HG03558 (cell line): ENCODE measurements around the gene FOLR2.
"Not testable (repeated sequence)": the region's sequence is repeated elsewhere in the genome, so short reads cannot be mapped to it uniquely, and the experiment has no call there.

Experiments used
- ATAC-seq: cut with Tn5 transposase; IDR thresholded peaks from one replicate; pipeline ENCODE4 v1.9.1; 2021; ENCODE audit warnings: moderate number of reproducible peaks; ENCODE audit not compliant: unreplicated experiment; ENCODE audit errors: extremely low read depth

Gene FOLR2

DNA sequence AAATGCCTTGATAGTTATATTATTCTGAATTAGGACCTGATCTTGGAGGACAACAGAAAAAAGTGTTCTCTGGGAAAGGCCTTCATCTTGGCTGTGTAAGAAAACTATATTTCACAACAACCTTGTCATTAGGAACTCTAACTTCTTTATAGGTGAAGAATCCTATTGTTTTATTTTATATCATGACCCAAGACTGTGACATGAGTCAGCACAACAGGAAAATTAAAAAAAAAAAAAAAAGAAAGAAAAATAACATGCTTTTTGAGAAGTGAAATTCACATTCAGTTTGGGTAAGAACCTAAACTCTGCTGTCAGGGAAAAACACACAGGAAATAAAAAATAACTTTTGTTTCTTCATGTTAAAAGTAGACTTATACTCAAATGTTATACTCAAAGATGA lies 11.7 kb upstream of the FOLR2 start:
- no peak for ATAC-seq

DNA sequence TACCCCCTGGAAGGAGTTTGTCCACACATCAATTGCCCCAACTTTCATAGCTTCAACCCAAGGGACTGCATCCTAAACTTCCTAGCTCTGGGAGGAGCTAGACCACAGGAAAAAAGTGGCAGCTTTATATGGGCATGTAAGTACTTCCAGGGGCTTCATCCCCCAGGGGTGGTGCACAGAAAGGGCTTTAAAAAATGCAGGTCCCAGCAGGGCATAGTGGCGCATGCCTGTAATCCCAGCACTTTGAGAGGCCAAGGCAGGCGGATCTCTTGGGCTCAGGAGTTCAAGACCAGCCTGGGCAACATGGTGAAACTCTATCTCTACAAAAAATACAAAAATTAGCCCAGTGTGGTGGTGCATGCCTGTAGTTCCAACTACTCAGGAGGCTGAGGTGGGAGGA lies 9.8 kb upstream of the FOLR2 start:
- ATAC-seq, result not testable (repeated sequence)

GRCh38 chr11:72208281-72208680 lies 8.3 kb upstream of the FOLR2 start:
- ATAC-seq, result no peak

GRCh38 chr11:72209101-72209500 lies 7.5 kb upstream of the FOLR2 start:
- no peak for ATAC-seq

- no peak for ATAC-seq
These were observed 1.2 kb downstream of the FOLR2 start for GRCh38 chr11:72217841-72218240.

DNA sequence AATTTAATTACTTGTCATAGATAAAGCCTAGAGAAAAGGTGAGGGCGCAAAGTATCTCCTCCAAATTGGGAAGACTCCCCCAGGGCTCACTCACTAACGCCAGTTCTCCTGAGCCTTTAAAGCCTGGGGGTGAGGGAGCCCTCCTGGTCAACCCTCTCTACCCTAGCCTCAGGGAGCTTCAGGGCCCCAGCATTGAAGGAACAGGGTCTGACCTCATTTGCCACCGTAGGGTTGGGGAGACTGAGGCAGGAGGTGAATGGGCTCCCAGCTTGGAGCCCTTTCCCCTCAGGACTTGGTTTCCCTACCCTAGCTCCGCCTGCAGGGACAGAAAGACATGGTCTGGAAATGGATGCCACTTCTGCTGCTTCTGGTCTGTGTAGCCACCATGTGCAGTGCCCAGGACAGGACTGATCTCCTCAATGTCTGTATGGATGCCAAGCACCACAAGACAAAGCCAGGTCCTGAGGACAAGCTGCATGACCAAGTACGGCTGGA lies 1.7 kb downstream of the FOLR2 start:
- no peak for ATAC-seq

DNA sequence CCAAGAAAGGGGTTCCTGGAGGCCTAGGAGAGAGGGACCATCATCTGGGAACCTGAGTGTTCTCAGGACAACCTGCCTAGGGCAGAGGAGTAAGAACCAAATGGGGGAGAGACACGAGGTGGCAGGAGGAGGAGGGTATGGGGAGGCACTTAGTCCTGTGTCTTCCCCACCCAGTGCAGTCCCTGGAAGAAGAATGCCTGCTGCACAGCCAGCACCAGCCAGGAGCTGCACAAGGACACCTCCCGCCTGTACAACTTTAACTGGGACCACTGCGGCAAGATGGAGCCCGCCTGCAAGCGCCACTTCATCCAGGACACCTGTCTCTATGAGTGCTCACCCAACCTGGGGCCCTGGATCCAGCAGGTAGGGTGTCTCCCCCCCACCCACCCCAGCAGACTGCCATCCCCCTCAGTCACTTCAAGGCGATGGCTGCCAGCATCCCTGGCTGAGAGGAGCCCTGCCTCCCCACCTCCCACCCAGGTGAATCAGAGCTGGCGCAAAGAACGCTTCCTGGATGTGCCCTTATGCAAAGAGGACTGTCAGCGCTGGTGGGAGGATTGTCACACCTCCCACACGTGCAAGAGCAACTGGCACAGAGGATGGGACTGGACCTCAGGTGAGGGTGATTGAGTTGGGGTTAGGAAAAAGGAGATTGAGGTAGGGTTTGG lies 4.2 kb downstream of the FOLR2 start:
- ATAC-seq, result no peak

- no peak for ATAC-seq
These were observed 4.9 kb downstream of the FOLR2 start for GRCh38 chr11:72221386-72222075.

GRCh38 chr11:72222106-72222891 lies 5.7 kb downstream of the FOLR2 start:
- no peak for ATAC-seq

GRCh38 chr11:72222907-72223614 lies 6.5 kb downstream of the FOLR2 start:
- peak; percentile 38 for ATAC-seq

DNA sequence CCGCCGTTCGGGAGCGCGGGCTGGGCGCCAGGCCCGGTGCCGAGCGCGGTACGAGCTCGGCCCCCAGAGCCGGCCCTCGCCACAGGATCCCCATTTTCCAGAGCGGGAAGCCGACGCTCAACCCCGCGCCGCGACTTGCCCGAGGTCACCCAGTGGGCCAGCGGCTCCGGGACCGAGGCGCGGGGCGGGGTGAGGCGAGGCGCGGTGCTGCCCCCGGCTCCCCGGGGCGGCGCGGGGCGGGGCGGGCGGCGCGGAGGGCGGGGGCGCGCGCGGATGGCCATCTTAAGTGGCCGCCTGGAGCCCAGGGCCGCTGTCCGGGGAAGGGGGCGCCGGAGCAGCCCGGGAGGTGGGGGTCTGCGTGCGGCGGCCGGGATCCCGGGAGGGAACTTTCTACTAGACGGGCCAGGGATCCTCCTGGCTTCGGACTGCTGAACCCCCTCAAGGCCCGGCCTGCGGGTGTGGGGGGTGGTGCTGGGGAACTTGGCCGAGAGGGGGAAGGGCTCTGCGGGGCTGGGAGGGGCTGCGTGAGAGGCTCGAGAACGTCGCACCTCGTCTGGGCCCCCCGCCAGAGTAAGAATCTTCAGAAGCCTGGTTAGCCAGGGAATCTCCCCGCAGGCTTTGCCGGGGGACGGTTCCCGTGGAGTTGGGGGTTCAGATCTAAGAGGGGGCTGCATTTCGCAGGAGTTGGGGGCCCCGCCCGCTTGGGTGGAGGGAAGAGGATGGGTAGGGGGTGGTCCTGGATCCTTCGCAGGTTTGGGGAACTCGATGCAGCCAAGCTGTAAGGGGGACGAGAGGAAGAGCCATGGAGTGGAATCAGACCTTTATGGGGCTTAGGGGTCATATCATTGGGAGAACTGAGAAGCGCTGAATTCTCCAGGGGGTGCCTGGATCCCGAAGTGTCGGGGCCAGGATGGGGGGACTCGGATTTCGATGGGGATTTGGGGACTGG lies 7.3 kb downstream of the FOLR2 start:
- ATAC-seq, result peak; percentile 23

- no peak for ATAC-seq
These were observed 8.2 kb downstream of the FOLR2 start, which contains the start of gene INPPL1 for GRCh38 chr11:72224564-72225410. Gene INPPL1, plus strand, starts transcription at chr11:72224767. Its CDS starts 218 bp downstream, at chr11:72224985.

GRCh38 chr11:72225411-72225951 lies 8.9 kb downstream of the FOLR2 start:
- ATAC-seq, result no peak

DNA sequence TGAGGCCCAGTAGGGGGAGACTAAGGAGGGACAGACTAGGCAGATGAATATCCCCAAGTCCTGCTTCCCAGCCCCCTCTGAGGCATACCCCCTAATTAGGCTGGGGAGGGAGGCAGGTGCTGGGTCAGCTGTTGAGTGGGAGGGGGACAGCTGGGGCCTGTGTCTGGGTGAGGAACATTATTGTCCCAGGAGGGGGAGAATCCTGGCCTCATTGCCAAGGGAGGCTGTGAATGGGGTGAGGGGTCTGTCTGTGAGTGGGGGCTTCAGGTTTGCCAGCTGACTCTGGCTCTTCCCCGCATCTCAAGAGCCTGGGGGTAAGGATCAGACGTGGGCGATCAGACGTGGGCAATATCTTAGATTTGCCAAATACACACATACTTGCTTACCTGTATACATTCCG lies 10.1 kb downstream of the FOLR2 start:
- ATAC-seq, result no peak

DNA sequence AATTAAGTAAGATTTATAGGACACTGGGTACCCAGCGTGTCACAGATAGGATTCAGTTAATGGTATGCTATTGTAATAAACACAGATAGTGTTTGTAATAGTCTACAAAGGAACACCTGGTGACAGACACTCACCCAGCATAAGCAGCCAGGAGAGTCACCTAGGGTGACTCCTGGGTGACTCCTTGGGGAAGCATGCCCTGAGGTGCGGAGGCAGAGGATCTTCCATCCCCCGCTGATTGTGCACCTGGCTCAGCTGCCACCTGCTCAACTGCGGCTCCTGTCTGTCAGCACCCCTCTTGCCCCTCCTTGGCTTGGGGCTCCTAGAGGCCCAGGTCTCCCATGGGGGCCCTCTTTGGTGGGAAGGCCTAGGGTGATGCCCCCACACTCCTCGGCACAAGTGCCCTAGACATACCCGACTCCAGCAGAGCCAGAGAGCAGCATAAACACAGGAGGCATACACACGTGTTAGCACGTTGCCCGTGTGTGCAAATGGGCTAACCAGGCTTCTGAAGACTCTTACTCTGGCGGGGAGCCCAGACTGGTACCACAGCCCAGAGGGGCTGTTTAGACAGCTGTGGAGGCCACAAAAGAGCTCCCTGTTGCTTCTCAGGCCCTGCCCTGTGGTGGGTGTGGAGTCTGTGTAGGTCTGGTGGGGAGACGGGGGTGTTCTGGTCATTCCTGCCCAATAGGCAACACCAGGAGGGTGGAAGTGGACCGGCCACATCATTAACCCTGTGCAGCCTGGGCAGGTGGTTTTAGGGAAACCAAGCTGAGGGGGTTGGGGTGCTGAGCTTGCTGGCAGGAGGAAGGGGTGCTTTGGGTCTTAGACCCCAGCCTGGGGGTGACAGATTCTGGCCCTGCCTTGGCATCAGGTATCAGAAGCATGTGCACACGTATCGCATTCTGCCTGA lies 11.0 kb downstream of the FOLR2 start:
- no peak for ATAC-seq

- no peak for ATAC-seq
These were observed 11.7 kb downstream of the FOLR2 start for GRCh38 chr11:72228229-72228843.

DNA sequence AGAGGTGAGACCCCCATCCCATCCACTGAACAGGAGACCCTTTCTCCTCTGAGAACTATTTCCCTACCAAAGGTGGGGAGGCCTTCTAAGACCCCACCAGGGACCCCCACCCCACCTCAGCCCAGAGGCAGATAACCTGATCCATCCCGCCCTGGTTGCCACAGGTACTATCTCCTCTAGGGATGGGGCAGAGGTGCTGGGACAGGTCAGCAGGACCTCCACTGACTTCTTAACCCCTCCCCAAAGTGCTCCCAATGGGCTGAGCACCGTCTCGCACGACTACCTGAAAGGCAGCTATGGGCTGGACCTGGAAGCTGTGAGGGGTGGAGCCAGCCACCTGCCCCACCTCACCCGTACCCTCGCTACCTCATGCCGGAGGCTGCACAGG lies 12.2 kb downstream of the FOLR2 start:
- no peak for ATAC-seq
